ENCODE results near the gene GIMAP6.

Gene GIMAP6

DNA sequence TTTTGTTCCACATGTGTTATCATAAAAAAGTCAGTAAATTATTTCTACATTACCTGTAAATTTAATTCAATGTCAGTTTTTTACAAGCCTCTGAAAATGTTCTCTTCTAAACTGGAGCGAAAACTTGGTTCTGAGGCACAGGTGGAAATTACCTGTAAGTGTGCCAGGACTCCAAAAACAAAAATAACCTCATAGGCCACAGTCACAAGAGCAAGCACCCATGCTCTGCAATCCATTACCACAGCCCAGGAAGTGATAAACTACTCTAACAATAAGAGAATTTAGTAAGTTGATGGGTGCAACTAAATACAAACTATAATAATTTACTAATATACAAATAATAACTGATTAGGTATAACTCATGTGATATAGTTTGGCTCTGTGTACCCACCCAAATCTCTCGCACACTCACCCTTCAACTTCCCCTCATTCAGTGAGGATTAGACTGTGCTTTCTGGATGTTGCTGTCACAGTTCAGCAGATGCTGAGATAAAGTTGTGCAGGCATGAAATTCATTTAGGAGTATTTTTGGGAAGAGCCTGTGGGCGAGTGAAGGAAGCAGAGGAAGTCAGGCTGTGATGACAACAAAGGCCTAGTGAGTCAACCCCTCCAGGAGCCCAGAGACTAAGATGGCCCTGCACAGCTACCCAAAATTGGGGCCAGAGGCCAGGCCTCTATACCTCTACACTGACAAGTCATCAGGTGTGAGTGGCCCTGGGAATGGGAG lies 16.3 kb upstream of the GIMAP6 start:
- H2AFZ ChIP-seq (ENCODE audit: low read depth): no peak overlapping the region
- H3K9ac ChIP-seq: no peak overlapping the region
- no peak overlapping the region for H3K4me2 ChIP-seq

GRCh38 chr7:150645259-150646020 lies 13.3 kb upstream of the GIMAP6 start:
- no peaks in the 10 kb centered on the region for H3K27me3 ChIP-seq (ENCODE audit: insufficient read depth, low read depth)
- H3K9ac ChIP-seq: no peak overlapping the region
- no peak overlapping the region for H2AFZ ChIP-seq (ENCODE audit: low read depth)
- no peak overlapping the region for H3K27ac ChIP-seq
- H4K20me1 ChIP-seq (ENCODE audit: insufficient read depth): no peaks in the 10 kb centered on the region
- no peaks in the 10 kb centered on the region for H3K36me3 ChIP-seq (ENCODE audit: insufficient read depth)
- no peak overlapping the region for H3K4me3 ChIP-seq (IDR thresholded peaks at IDR 0.05; ENCODE audit: insufficient read depth, low read depth, low read length)
- no peak overlapping the region for H3K4me2 ChIP-seq
- H3K4me1 ChIP-seq (ENCODE audit: low read depth, poor library complexity, severe bottlenecking): no peaks in the 10 kb centered on the region
- no peaks in the 10 kb centered on the region for H3K79me2 ChIP-seq (ENCODE audit: insufficient read depth, low read depth)
- TF ChIP-seq, protein P1, sequence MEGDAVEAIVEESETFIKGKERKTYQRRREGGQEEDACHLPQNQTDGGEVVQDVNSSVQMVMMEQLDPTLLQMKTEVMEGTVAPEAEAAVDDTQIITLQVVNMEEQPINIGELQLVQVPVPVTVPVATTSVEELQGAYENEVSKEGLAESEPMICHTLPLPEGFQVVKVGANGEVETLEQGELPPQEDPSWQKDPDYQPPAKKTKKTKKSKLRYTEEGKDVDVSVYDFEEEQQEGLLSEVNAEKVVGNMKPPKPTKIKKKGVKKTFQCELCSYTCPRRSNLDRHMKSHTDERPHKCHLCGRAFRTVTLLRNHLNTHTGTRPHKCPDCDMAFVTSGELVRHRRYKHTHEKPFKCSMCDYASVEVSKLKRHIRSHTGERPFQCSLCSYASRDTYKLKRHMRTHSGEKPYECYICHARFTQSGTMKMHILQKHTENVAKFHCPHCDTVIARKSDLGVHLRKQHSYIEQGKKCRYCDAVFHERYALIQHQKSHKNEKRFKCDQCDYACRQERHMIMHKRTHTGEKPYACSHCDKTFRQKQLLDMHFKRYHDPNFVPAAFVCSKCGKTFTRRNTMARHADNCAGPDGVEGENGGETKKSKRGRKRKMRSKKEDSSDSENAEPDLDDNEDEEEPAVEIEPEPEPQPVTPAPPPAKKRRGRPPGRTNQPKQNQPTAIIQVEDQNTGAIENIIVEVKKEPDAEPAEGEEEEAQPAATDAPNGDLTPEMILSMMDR (conservative IDR thresholded peaks at IDR 0.05; ENCODE audit: low read depth, low read length): no peak

More for the DNA sequence above, 16.3 kb upstream of the GIMAP6 start:
- Histone ChIP-seq H3K27me3 (ENCODE audit: insufficient read depth, low read depth) (no peaks in the 10 kb centered on the region), H3K79me2 (ENCODE audit: insufficient read depth, low read depth) (no peaks in the 10 kb centered on the region), H3K4me1 (ENCODE audit: low read depth, poor library complexity, severe bottlenecking) (no peaks in the 10 kb centered on the region), H3K36me3 (ENCODE audit: insufficient read depth) (no peaks in the 10 kb centered on the region), H4K20me1 (ENCODE audit: insufficient read depth) (no peaks in the 10 kb centered on the region), H3K4me3 (IDR thresholded peaks at IDR 0.05; ENCODE audit: insufficient read depth, low read depth, low read length) (no peak overlapping the region), H3K27ac (no peak overlapping the region)
- TF ChIP-seq, protein P1 (conservative IDR thresholded peaks at IDR 0.05; ENCODE audit: low read depth, low read length): no peak

GRCh38 chr7:150642926-150643325 lies 10.7 kb upstream of the GIMAP6 start:
- TF ChIP-seq, protein P1 (conservative IDR thresholded peaks at IDR 0.05; ENCODE audit: low read depth, low read length): no peak
- H3K4me1 ChIP-seq (ENCODE audit: low read depth, poor library complexity, severe bottlenecking): no peaks in the 10 kb centered on the region
- no peak overlapping the region for H3K4me2 ChIP-seq
- H3K9ac ChIP-seq: no peak overlapping the region
- H2AFZ ChIP-seq (ENCODE audit: low read depth): no peak overlapping the region
- no peaks in the 10 kb centered on the region for H4K20me1 ChIP-seq (ENCODE audit: insufficient read depth)
- H3K27me3 ChIP-seq (ENCODE audit: insufficient read depth, low read depth): no peaks in the 10 kb centered on the region
- no peak overlapping the region for H3K4me3 ChIP-seq (IDR thresholded peaks at IDR 0.05; ENCODE audit: insufficient read depth, low read depth, low read length)
- H3K27ac ChIP-seq: no peak overlapping the region
- H3K36me3 ChIP-seq (ENCODE audit: insufficient read depth): no peaks in the 10 kb centered on the region
- no peaks in the 10 kb centered on the region for H3K79me2 ChIP-seq (ENCODE audit: insufficient read depth, low read depth)

DNA sequence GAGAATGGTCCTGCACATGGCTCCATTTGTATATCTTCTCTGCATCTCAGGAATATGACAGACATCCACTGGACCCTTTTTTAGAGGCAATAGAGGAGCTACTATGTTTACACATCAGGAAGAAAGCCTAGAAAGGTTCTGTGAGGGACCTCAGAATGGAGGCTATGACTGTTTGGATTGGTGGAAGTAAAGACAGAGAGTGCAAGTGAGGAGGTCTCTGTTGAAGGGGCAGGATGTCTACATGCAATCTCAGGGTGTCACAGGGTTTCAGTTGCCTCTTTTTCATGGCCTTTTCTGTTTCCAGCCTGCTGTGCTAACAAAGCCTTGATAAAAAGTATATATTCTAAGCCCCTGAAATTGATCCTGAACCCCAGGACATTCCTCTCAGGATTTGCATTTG lies 9.7 kb upstream of the GIMAP6 start:
- Histone ChIP-seq H2AFZ (ENCODE audit: low read depth) (no peak overlapping the region), H3K79me2 (ENCODE audit: insufficient read depth, low read depth) (no peaks in the 10 kb centered on the region), H3K9ac (no peak overlapping the region), H3K4me1 (ENCODE audit: low read depth, poor library complexity, severe bottlenecking) (no peaks in the 10 kb centered on the region), H3K27ac (no peak overlapping the region), H3K36me3 (ENCODE audit: insufficient read depth) (no peaks in the 10 kb centered on the region), H4K20me1 (ENCODE audit: insufficient read depth) (no peaks in the 10 kb centered on the region), H3K27me3 (ENCODE audit: insufficient read depth, low read depth) (no peaks in the 10 kb centered on the region), H3K4me3 (IDR thresholded peaks at IDR 0.05; ENCODE audit: insufficient read depth, low read depth, low read length) (no peak overlapping the region), H3K4me2 (no peak overlapping the region)
- TF ChIP-seq, protein P1 (conservative IDR thresholded peaks at IDR 0.05; ENCODE audit: low read depth, low read length): no peak
